Trophoblast cell (in vitro differentiated cells and primary cell): ENCODE measurements around the gene MPPE1.

ENCODE experiments used
- DNase-seq, 2 donors: peaks; one replicate each; pipeline ENCODE4 v3.0.0-alpha.2; 2016
- H2AFZ ChIP-seq: 2 replicates; pipeline ENCODE4 v1.6.1; 2013; ENCODE audit warnings: low read length, moderate library complexity, mild to moderate bottlenecking; ENCODE audit not compliant: insufficient read depth, poor library complexity
- H2AK5ac ChIP-seq: 2 replicates; pipeline ENCODE4 v1.6.1; 2013; ENCODE audit warnings: mild to moderate bottlenecking, low read length
- H2BK120ac ChIP-seq: 2 replicates; pipeline ENCODE4 v1.6.1; 2013; ENCODE audit warnings: low read length, mild to moderate bottlenecking, moderate library complexity; ENCODE audit not compliant: insufficient read depth, poor library complexity
- H2BK12ac ChIP-seq: 2 replicates; pipeline ENCODE4 v1.6.1; 2013; ENCODE audit warnings: mild to moderate bottlenecking, low read length, moderate library complexity
- H2BK5ac ChIP-seq: 2 replicates; pipeline ENCODE4 v1.6.1; 2013; ENCODE audit warnings: low read length, low read depth, moderate library complexity, mild to moderate bottlenecking; ENCODE audit not compliant: poor library complexity
- H3K14ac ChIP-seq: 2 replicates; pipeline ENCODE4 v1.6.1; 2013; ENCODE audit warnings: mild to moderate bottlenecking, low read length
- H3K18ac ChIP-seq: 2 replicates; pipeline ENCODE4 v1.6.1; 2013; ENCODE audit warnings: mild to moderate bottlenecking, low read length
- H3K23ac ChIP-seq: 2 replicates; pipeline ENCODE4 v1.6.1; 2013; ENCODE audit warnings: low read length
- H3K27ac ChIP-seq: 2 replicates; pipeline ENCODE4 v1.5.1; 2013; ENCODE audit warnings: low read depth, mild to moderate bottlenecking, inconsistent platforms, low read length, moderate library complexity
- H3K27me3 ChIP-seq: 2 replicates; pipeline ENCODE4 v1.6.1; 2013; ENCODE audit warnings: inconsistent platforms, mild to moderate bottlenecking, low read length, moderate library complexity; ENCODE audit not compliant: insufficient read depth
- H3K36me3 ChIP-seq, 2 experiments: 1 replicate in 1 of 2; 2 replicates in 1 of 2; pipeline ENCODE4 v1.6.1; 2013; ENCODE audit warnings: low read length in 2 of 2, mild to moderate bottlenecking in 2 of 2, moderate library complexity in 1 of 2; ENCODE audit not compliant: insufficient read depth in 2 of 2, control insufficient read depth in 1 of 2
- H3K4ac ChIP-seq: 2 replicates; pipeline ENCODE4 v1.6.1; 2013; ENCODE audit warnings: low read depth, mild to moderate bottlenecking, low read length, moderate library complexity
- H3K4me1 ChIP-seq, 2 experiments: 1 replicate in 1 of 2; 2 replicates in 1 of 2; pipeline ENCODE4 v1.6.1; 2013; ENCODE audit warnings: low read length in 2 of 2, mild to moderate bottlenecking in 2 of 2, moderate library complexity in 1 of 2; ENCODE audit not compliant: insufficient read depth in 2 of 2, control insufficient read depth in 1 of 2
- H3K4me2 ChIP-seq: 2 replicates; pipeline ENCODE4 v1.6.1; 2013; ENCODE audit warnings: inconsistent platforms, mild to moderate bottlenecking, low read length, moderate library complexity
- H3K4me3 ChIP-seq: 2 replicates; pipeline ENCODE4 v1.5.1; 2013; ENCODE audit warnings: mild to moderate bottlenecking, low read depth, low read length, inconsistent platforms
- H3K79me1 ChIP-seq: one replicate; pipeline ENCODE4 v1.6.1; 2013; ENCODE audit warnings: low read length
- H3K79me2 ChIP-seq: 2 replicates; pipeline ENCODE4 v1.6.1; 2013; ENCODE audit warnings: low read length, mild to moderate bottlenecking; ENCODE audit not compliant: control insufficient read depth, insufficient read depth, poor library complexity
- H3K9ac ChIP-seq: 2 replicates; pipeline ENCODE4 v1.6.1; 2013; ENCODE audit warnings: mild to moderate bottlenecking, low read length
- H3K9me3 ChIP-seq: 2 replicates; pipeline ENCODE4 v1.6.1; 2013; ENCODE audit warnings: low read depth, mild to moderate bottlenecking, control low read depth, inconsistent platforms, low read length; ENCODE audit not compliant: insufficient read depth
- H4K12ac ChIP-seq: 2 replicates; pipeline ENCODE4 v1.6.1; 2013; ENCODE audit warnings: low read depth, mild to moderate bottlenecking, low read length, moderate library complexity
- H4K8ac ChIP-seq: 2 replicates; pipeline ENCODE4 v1.6.1; 2013; ENCODE audit warnings: low read depth, mild to moderate bottlenecking, low read length, moderate library complexity
- H4K91ac ChIP-seq: one replicate; pipeline ENCODE4 v1.6.1; 2013; ENCODE audit warnings: low read depth, mild to moderate bottlenecking, low read length, moderate library complexity
- WGBS: extraction: QIAGEN DNeasy Blood & Tissue Kit; methylation state at CpG from one replicate; pipeline ENCODE4 v1.1.7; 2013; ENCODE audit warnings: missing lambda C conversion rate; ENCODE audit not compliant: insufficient read length, insufficient coverage; ENCODE audit errors: extremely low coverage; 5-methylcytosine and 5-hydroxymethylcytosine counted together

The MPPE1 gene

GRCh38 chr18:11937874-11938478 is 29.9 kb upstream of the MPPE1 start:
- no CpG with 5 or more reads among the region's 4 CpGs for WGBS

GRCh38 chr18:11932393-11932792 is 24.3 kb upstream of the MPPE1 start:
- H2AFZ ChIP-seq: no peak overlapping the region
- no peak for DNase-seq
- no peak overlapping the region for H4K12ac ChIP-seq
- no peak overlapping the region for H3K18ac ChIP-seq
- no peak overlapping the region for H3K27ac ChIP-seq
- H3K79me2 ChIP-seq: no peaks in the 10 kb centered on the region
- no peak overlapping the region for H2BK12ac ChIP-seq
- H3K4me1 ChIP-seq: peaks cover under 1 to 4% of the 10 kb centered on the region in 2 experiments
- no peaks in the 10 kb centered on the region for H3K9me3 ChIP-seq
- WGBS: no CpG with 5 or more reads among the region's 14 CpGs
- no peak overlapping the region for H2AK5ac ChIP-seq
- no peak overlapping the region for H4K91ac ChIP-seq
- no peak overlapping the region for H3K4me3 ChIP-seq
- H3K14ac ChIP-seq: no peak overlapping the region
- H3K79me1 ChIP-seq: no peaks in the 10 kb centered on the region
- no peak overlapping the region for H3K4me2 ChIP-seq
- H3K23ac ChIP-seq: no peak overlapping the region
- H4K8ac ChIP-seq: no peak overlapping the region
- H3K36me3 ChIP-seq: no peaks in the 10 kb centered on the region
- H3K9ac ChIP-seq: no peak overlapping the region
- H3K4ac ChIP-seq: no peak overlapping the region
- no peak overlapping the region for H2BK120ac ChIP-seq
- no peaks in the 10 kb centered on the region for H3K27me3 ChIP-seq
- H2BK5ac ChIP-seq: no peak overlapping the region

More at GRCh38 chr18:11937874-11938478, 29.9 kb upstream of the MPPE1 start:
- H3K79me1 ChIP-seq: no peaks in the 10 kb centered on the region
- no peak overlapping the region for H2BK120ac ChIP-seq
- no peak overlapping the region for H2AFZ ChIP-seq
- no peak overlapping the region for H3K14ac ChIP-seq
- no peak overlapping the region for H3K18ac ChIP-seq
- no peaks in the 10 kb centered on the region for H3K9me3 ChIP-seq
- no peak overlapping the region for H4K8ac ChIP-seq
- H3K27me3 ChIP-seq: no peaks in the 10 kb centered on the region
- no peaks in the 10 kb centered on the region for H3K36me3 ChIP-seq
- H2AK5ac ChIP-seq: no peak overlapping the region
- no peak overlapping the region for H4K12ac ChIP-seq
- no peak overlapping the region for H3K4me3 ChIP-seq
- H4K91ac ChIP-seq: no peak overlapping the region
- no peak overlapping the region for H2BK12ac ChIP-seq
- peak; percentile 85 to 95 for DNase-seq
- H2BK5ac ChIP-seq: no peak overlapping the region
- no peaks in the 10 kb centered on the region for H3K4me1 ChIP-seq
- H3K9ac ChIP-seq: no peak overlapping the region
- no peak overlapping the region for H3K4me2 ChIP-seq
- H3K23ac ChIP-seq: no peak overlapping the region
- H3K4ac ChIP-seq: no peak overlapping the region
- no peaks in the 10 kb centered on the region for H3K79me2 ChIP-seq
- H3K27ac ChIP-seq: no peak overlapping the region

DNA sequence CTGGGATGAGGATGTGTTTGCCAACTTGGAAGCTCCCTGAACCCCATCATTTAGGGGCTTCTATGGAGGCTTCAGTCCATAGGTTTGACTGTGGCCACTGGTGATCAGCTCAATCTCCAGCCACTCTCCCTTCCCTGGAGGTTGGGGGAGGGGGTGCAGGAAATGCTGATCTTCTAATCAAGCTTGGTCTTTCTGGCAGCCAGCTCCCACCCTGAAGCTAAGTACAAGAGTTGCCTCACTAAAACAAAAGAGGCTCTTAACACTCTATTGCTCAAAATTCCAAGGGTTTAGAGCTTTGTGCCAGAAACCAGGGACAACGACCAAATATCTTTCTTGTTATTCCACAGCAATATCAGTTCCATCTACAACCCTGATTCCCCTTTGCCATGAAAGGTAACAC is 19.4 kb upstream of the MPPE1 start:
- no peak overlapping the region for H3K14ac ChIP-seq
- H3K23ac ChIP-seq: no peak overlapping the region
- H3K4me2 ChIP-seq: no peak overlapping the region
- no peak overlapping the region for H3K27ac ChIP-seq
- no peak overlapping the region for H3K4me3 ChIP-seq
- no peak overlapping the region for H2AFZ ChIP-seq
- no peak overlapping the region for H3K9ac ChIP-seq
- H3K36me3 ChIP-seq: no peaks in the 10 kb centered on the region
- no CpG with 5 or more reads among the region's 1 CpG for WGBS
- H3K18ac ChIP-seq: no peak overlapping the region
- no peaks in the 10 kb centered on the region for H3K9me3 ChIP-seq
- no peaks in the 10 kb centered on the region for H3K79me2 ChIP-seq
- DNase-seq: no peak
- H4K91ac ChIP-seq: no peak overlapping the region
- no peaks in the 10 kb centered on the region for H3K79me1 ChIP-seq
- H3K27me3 ChIP-seq: no peaks in the 10 kb centered on the region
- peaks cover 4 to 6% of the 10 kb centered on the region in 2 experiments for H3K4me1 ChIP-seq
- H2BK5ac ChIP-seq: no peak overlapping the region
- no peak overlapping the region for H3K4ac ChIP-seq
- H2BK120ac ChIP-seq: no peak overlapping the region
- H4K8ac ChIP-seq: no peak overlapping the region
- H4K12ac ChIP-seq: no peak overlapping the region
- no peak overlapping the region for H2AK5ac ChIP-seq
- no peak overlapping the region for H2BK12ac ChIP-seq

DNA sequence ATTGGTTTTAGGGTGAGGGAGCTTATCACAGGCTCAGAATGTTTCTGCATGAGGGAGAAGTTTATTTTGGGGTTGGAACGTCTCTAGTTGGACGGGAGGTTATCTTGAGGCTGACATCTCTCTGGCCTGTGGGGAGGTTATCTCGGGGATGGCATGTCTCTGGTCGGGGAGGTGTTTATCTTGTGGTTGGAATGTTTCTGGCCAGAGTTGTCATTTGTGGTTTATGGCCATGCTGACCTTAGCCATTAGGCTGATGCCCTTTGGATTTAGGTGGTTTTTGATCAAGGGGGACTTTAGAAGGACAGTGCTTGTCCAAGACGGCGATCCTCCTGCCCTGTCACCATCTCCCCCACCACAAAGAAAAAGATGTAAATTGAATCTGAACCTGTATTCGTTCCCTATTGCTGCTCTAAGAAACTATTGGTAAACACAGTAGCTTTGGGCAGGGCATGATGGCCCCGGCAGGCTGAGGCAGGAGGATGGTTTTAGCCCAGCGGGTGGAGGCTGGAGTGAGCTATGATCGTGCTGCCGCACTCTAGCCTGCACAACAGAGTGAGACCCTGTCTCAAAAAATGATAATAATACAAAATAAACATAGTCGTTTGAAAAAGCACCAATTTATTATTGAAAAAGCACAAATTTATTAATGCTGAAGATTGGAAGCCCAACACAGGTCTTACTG is 17.8 kb upstream of the MPPE1 start:
- WGBS: no CpG with 5 or more reads among the region's 12 CpGs
- Histone ChIP-seq H3K23ac (no peak overlapping the region), H3K27me3 (no peaks in the 10 kb centered on the region), H3K4ac (no peak overlapping the region), H3K36me3 (no peaks in the 10 kb centered on the region), H3K18ac (no peak overlapping the region), H3K79me1 (no peaks in the 10 kb centered on the region), H2AFZ (no peak overlapping the region), H3K9me3 (no peaks in the 10 kb centered on the region), H3K4me2 (no peak overlapping the region), H2BK12ac (no peak overlapping the region), H3K4me3 (no peak overlapping the region), H4K91ac (no peak overlapping the region), H3K9ac (no peak overlapping the region), H2BK120ac (no peak overlapping the region), H3K14ac (no peak overlapping the region), H3K4me1 (peaks cover 4 to 6% of the 10 kb centered on the region in 2 experiments), H4K8ac (no peak overlapping the region), H2AK5ac (no peak overlapping the region), H2BK5ac (no peak overlapping the region), H3K79me2 (no peaks in the 10 kb centered on the region), H3K27ac (no peak overlapping the region), H4K12ac (no peak overlapping the region)
- no peak for DNase-seq
